D721Med (cell line): ENCODE measurements around the gene ANKRD50.
A peak's percentile ranks its signal among the peaks of the same experiment; 100 is the strongest.

Experiments
- DNase-seq: peaks from one replicate; pipeline ENCODE4 v3.0.0; 2011; ENCODE audit warnings: low spot score; ENCODE audit not compliant: insufficient read length
- FAIRE-seq: peaks from 2 replicates; lab custom pipeline; 2011; peaks lifted over from hg19 to GRCh38; lab: Jason Lieb, UNC
- CTCF ChIP-seq: IDR thresholded peaks from 2 replicates; pipeline ENCODE4 v1.5.1; 2012; ENCODE audit warnings: mild to moderate bottlenecking, control low read depth; ENCODE audit not compliant: insufficient read depth; ENCODE audit errors: missing control alignments

The ANKRD50 gene

GRCh38 chr4:124694946-124695598, 17.5 kb downstream of the ANKRD50 start:
- FAIRE-seq (no peak), DNase-seq (no peak)
- TF ChIP-seq CTCF = no peak

- FAIRE-seq (no peak), DNase-seq (no peak)
- TF ChIP-seq CTCF = no peak
Observed at GRCh38 chr4:124694306-124694705, 18.2 kb downstream of the ANKRD50 start.

- TF ChIP-seq CTCF = no peak
- DNase-seq (no peak), FAIRE-seq (peak; percentile 44)
Observed at GRCh38 chr4:124691801-124692200, 20.7 kb downstream of the ANKRD50 start.

GRCh38 chr4:124686279-124686678, 26.3 kb downstream of the ANKRD50 start:
- DNase-seq (no peak), FAIRE-seq (no peak)
- no peak for TF ChIP-seq CTCF

- DNase-seq (no peak), FAIRE-seq (no peak)
- TF ChIP-seq CTCF = no peak
Observed at GRCh38 chr4:124685851-124686250, 26.7 kb downstream of the ANKRD50 start.

- TF ChIP-seq CTCF = no peak
- DNase-seq = no peak
- no peak for FAIRE-seq
Observed at GRCh38 chr4:124684301-124684700, 28.2 kb downstream of the ANKRD50 start.

- no peak for TF ChIP-seq CTCF
- DNase-seq (no peak), FAIRE-seq (no peak)
Observed at GRCh38 chr4:124682384-124682783, 30.1 kb downstream of the ANKRD50 start.
